Caco-2 (cell line): ENCODE measurements around the gene COL6A2. TPM values are rescaled to one million over a fixed set of nuclear protein-coding genes. Genes with fewer than 3 reads are reported as not detected.

Experiments
- BruUV-seq: library from RNA; stranded (reverse); fragments of 400-500 nt; replicated peaks from 2 replicates; lab custom pipeline; 2021; lab: Mats Ljungman, UMichigan
- CTCF ChIA-PET: fragments of 300-600 bp; sonication (Branson Sonifier 250); formaldehyde crosslinking; loops from one replicate; lab custom pipeline; 2022; ENCODE audit warnings: antibody characterized with exemption; lab: Charles Lee
- POLR2A ChIA-PET: fragments of 300-600 bp; sonication (Branson Sonifier 250); formaldehyde crosslinking; loops from one replicate; lab custom pipeline; 2022; ENCODE audit warnings: antibody characterized with exemption; lab: Charles Lee
- DNase-seq, 2 experiments: peaks; one replicate each; pipeline versions ENCODE4 v3.0.0 to v3.0.0-alpha.2; 2020 to 2022
- H3K27me3 ChIP-seq: replicated peaks from 2 replicates; pipeline ENCODE4 v1.6.0; 2011; ENCODE audit warnings: low read length; ENCODE audit not compliant: control insufficient read depth, insufficient read depth
- H3K36me3 ChIP-seq: 2 replicates; pipeline ENCODE4 v1.5.1; 2011; ENCODE audit warnings: low read length; ENCODE audit not compliant: control insufficient read depth, insufficient read depth
- H3K4me1 ChIP-seq: fragments of 250-450 bp; sonication (Bioruptor Pico); 2 replicates; pipeline ENCODE4 v1.5.1; 2020; ENCODE audit warnings: mild to moderate bottlenecking
- H3K4me3 ChIP-seq: 2 replicates; pipeline ENCODE4 v1.5.1; 2011; ENCODE audit warnings: low read depth, mild to moderate bottlenecking, control low read depth, low read length
- H3K9me3 ChIP-seq: fragments of 250-450 bp; sonication (Bioruptor Pico); 2 replicates; pipeline ENCODE4 v1.5.1; 2020; ENCODE audit warnings: mild to moderate bottlenecking, moderate library complexity
- H3K27ac Mint-ChIP-seq: one replicate; pipeline ENCODE4 v1.8.0; 2022; ENCODE audit warnings: mixed read lengths; ENCODE audit not compliant: unreplicated experiment
- H3K27me3 Mint-ChIP-seq: one replicate; pipeline ENCODE4 v1.8.0; 2022; ENCODE audit warnings: mixed read lengths; ENCODE audit not compliant: insufficient read depth, unreplicated experiment
- H3K36me3 Mint-ChIP-seq: one replicate; pipeline ENCODE4 v1.8.0; 2022; ENCODE audit warnings: mild to moderate bottlenecking, mixed read lengths; ENCODE audit not compliant: insufficient read depth, unreplicated experiment
- H3K4me1 Mint-ChIP-seq: one replicate; pipeline ENCODE4 v1.8.0; 2022; ENCODE audit warnings: low read depth, mixed read lengths; ENCODE audit not compliant: unreplicated experiment
- H3K4me3 Mint-ChIP-seq: one replicate; pipeline ENCODE4 v1.8.0; 2022; ENCODE audit warnings: mild to moderate bottlenecking, moderate library complexity, mixed read lengths; ENCODE audit not compliant: unreplicated experiment
- H3K9me3 Mint-ChIP-seq: one replicate; pipeline ENCODE4 v1.8.0; 2022; ENCODE audit warnings: mixed read lengths; ENCODE audit not compliant: unreplicated experiment
- CTCF ChIP-seq, 2 experiments: fragments of 200-600 bp in 1 of 2; IDR thresholded peaks; 1 replicate in 1 of 2; 2 replicates in 1 of 2; pipeline versions ENCODE4 v1.5.1 to v1.8.0; 2011 to 2022; ENCODE audit warnings: antibody characterized with exemption in 1 of 2, control low read depth in 1 of 2, inconsistent platforms in 1 of 2, low read depth in 1 of 2, low read length in 1 of 2, mild to moderate bottlenecking in 1 of 2, moderate library complexity in 1 of 2; ENCODE audit not compliant: insufficient read depth in 1 of 2, severe bottlenecking in 1 of 2, unreplicated experiment in 1 of 2
- intact Hi-C: fragments of 100-400 bp; cut with micrococcal nuclease; formaldehyde crosslinking; loops from one replicate; pipeline ENCODE4 v1.10.0; 2022; ENCODE audit not compliant: unreplicated experiment
- total RNA-seq: library from RNA; stranded (reverse); gene quantifications from 2 replicates; pipeline ENCODE4 v1.2.3, GENCODE V29; 2022

Gene COL6A2
- total RNA-seq, 1 experiment from 2014 or later = 8.8 TPM

- peaks cover 19% of the 10 kb centered on the region for H3K9me3 Mint-ChIP-seq
- no peaks in the 10 kb centered on the region for H3K27me3 ChIP-seq
- intact Hi-C loops = no loop called here
- H3K27ac Mint-ChIP-seq = no peak overlapping the region
- no peaks in the 10 kb centered on the region for H3K36me3 Mint-ChIP-seq
- H3K27me3 Mint-ChIP-seq = no peaks in the 10 kb centered on the region
- no peaks in the 10 kb centered on the region for H3K4me1 Mint-ChIP-seq
- no peak overlapping the region for H3K4me3 ChIP-seq
- peaks cover 9% of the 10 kb centered on the region; the same call in 1 of the 2 replicates for H3K9me3 ChIP-seq
- BruUV-seq = no TSS peak
- H3K4me1 ChIP-seq = no peaks in the 10 kb centered on the region
- TF ChIP-seq CTCF (IDR thresholded peaks at IDR 0.05; ENCODE audit: insufficient read depth in 1 of 2, low read depth in 1 of 2, low read length in 1 of 2, severe bottlenecking in 1 of 2, unreplicated experiment in 1 of 2) = no peak
- no peak overlapping the region for H3K4me3 Mint-ChIP-seq
- H3K36me3 ChIP-seq = no peaks in the 10 kb centered on the region
- DNase-seq = no peak
- CTCF ChIA-PET = no interaction called here
- POLR2A ChIA-PET = no interaction called here
Measured at GRCh38 chr21:46111193-46111571, 13.3 kb downstream of the COL6A2 start.

GRCh38 chr21:46111857-46112724 lies 14.2 kb downstream of the COL6A2 start:
- H3K4me1 Mint-ChIP-seq = no peaks in the 10 kb centered on the region
- no TSS peak for BruUV-seq
- no peak for TF ChIP-seq CTCF (IDR thresholded peaks at IDR 0.05; ENCODE audit: insufficient read depth in 1 of 2, low read depth in 1 of 2, low read length in 1 of 2, severe bottlenecking in 1 of 2, unreplicated experiment in 1 of 2)
- 0 out of 2 replicates have a peak, but pooled peaks cover 6% of the 10 kb centered on the region for H3K9me3 ChIP-seq
- no peaks in the 10 kb centered on the region for H3K27me3 ChIP-seq
- H3K9me3 Mint-ChIP-seq = peaks cover 17% of the 10 kb centered on the region
- no peaks in the 10 kb centered on the region for H3K36me3 ChIP-seq
- H3K4me1 ChIP-seq = no peaks in the 10 kb centered on the region
- peak in 1 of 2 experiments; percentile 23 for DNase-seq
- ChIA-PET CTCF (no interaction called here), POLR2A (no interaction called here)
- no peak overlapping the region for H3K27ac Mint-ChIP-seq
- H3K36me3 Mint-ChIP-seq = no peaks in the 10 kb centered on the region
- no peak overlapping the region for H3K4me3 ChIP-seq
- intact Hi-C loops = no loop called here
- H3K4me3 Mint-ChIP-seq = no peak overlapping the region
- H3K27me3 Mint-ChIP-seq = no peaks in the 10 kb centered on the region

- Histone ChIP-seq H3K4me1 (no peaks in the 10 kb centered on the region), H3K9me3 (0 out of 2 replicates have a peak, but pooled peaks cover 6% of the 10 kb centered on the region), H3K27me3 (no peaks in the 10 kb centered on the region), H3K36me3 (no peaks in the 10 kb centered on the region), H3K4me3 (no peak overlapping the region)
- Mint-ChIP-seq H3K4me3 (no peak overlapping the region), H3K4me1 (no peaks in the 10 kb centered on the region), H3K9me3 (peaks cover 10% of the 10 kb centered on the region), H3K36me3 (no peaks in the 10 kb centered on the region), H3K27ac (no peak overlapping the region), H3K27me3 (no peaks in the 10 kb centered on the region)
- ChIA-PET POLR2A (no interaction called here), CTCF (no interaction called here)
- peak in 1 of 2 experiments; percentile 25 for DNase-seq
- no TSS peak for BruUV-seq
- TF ChIP-seq CTCF (IDR thresholded peaks at IDR 0.05; ENCODE audit: insufficient read depth in 1 of 2, low read depth in 1 of 2, low read length in 1 of 2, severe bottlenecking in 1 of 2, unreplicated experiment in 1 of 2) = no peak
- intact Hi-C loops = no loop called here
Measured at GRCh38 chr21:46112725-46113215, 14.9 kb downstream of the COL6A2 start.
